Measurements from ENCODE around the gene HNRNPA3. TPM values are rescaled to one million over a fixed set of nuclear protein-coding genes. Genes with fewer than 3 reads are reported as not detected.

The HNRNPA3 gene
- total RNA-seq, 1 experiment from 2014 or later: 290 TPM

- Histone ChIP-seq H3K4me2 (no peak overlapping the region), H2AFZ (no peak overlapping the region), H3K36me3 (ENCODE audit: low read depth) (peaks cover 57% of the 10 kb centered on the region), H3K4me1 (replicated peaks; ENCODE audit: insufficient read depth) (peaks cover 51% of the 10 kb centered on the region), H3F3A (ENCODE audit: insufficient read depth, low read depth) (peaks cover 66% of the 10 kb centered on the region), H3K4me3 (no peak overlapping the region), H3K9me3 (ENCODE audit: insufficient read depth, low read depth) (0 out of 2 replicates have a peak, but pooled peaks cover 3% of the 10 kb centered on the region), H3K27ac (peak overlapping the region; percentile 64), H4K20me1 (ENCODE audit: insufficient read depth) (peaks cover 40% of the 10 kb centered on the region), H3K79me2 (ENCODE audit: low read depth) (peaks cover 100% of the 10 kb centered on the region), H3K27me3 (ENCODE audit: insufficient read depth, low read depth) (no peaks in the 10 kb centered on the region), H3K9me2 (ENCODE audit: insufficient read depth) (no peaks in the 10 kb centered on the region)
- intact Hi-C loops (cut with micrococcal nuclease; ENCODE audit: unreplicated experiment): no loop called here
- TF ChIP-seq EZH2 (IDR thresholded peaks at IDR 0.05; ENCODE audit: low read depth) (no peak), CTCF (conservative IDR thresholded peaks at IDR 0.05) (no peak)
- no peak for DNase-seq
- ChIA-PET POLR2A (ENCODE audit: unreplicated experiment) (no interaction called here), CTCF (interaction anchor here (0.5 kb wide), 1 partner anchor 104 kb away, joined by 5 read pairs; no protein-coding TSS in a partner anchor)
- BruUV-seq (replicated peaks): no TSS peak
Measured at GRCh38 chr2:177251165-177251542, 38.6 kb downstream of the HNRNPA3 start.

GRCh38 chr2:177252808-177253531, 40.4 kb downstream of the HNRNPA3 start:
- H4K20me1 ChIP-seq (ENCODE audit: insufficient read depth): peaks cover 58% of the 10 kb centered on the region
- ChIA-PET POLR2A (ENCODE audit: unreplicated experiment) (no interaction called here), CTCF (no interaction called here)
- peak overlapping the region; percentile 23 for H3K4me2 ChIP-seq
- 0 out of 2 replicates have a peak overlapping the region, but pooled peaks have one; percentile 3 for H3K4me3 ChIP-seq
- intact Hi-C loops (cut with micrococcal nuclease; ENCODE audit: unreplicated experiment): no loop called here
- H3K4me1 ChIP-seq (replicated peaks; ENCODE audit: insufficient read depth): peaks cover 53% of the 10 kb centered on the region
- peak overlapping the region; percentile 64 for H3K27ac ChIP-seq
- peaks cover 100% of the 10 kb centered on the region for H3K79me2 ChIP-seq (ENCODE audit: low read depth)
- peaks cover 74% of the 10 kb centered on the region for H3K36me3 ChIP-seq (ENCODE audit: low read depth)
- BruUV-seq (replicated peaks): no TSS peak
- no peaks in the 10 kb centered on the region for H3K27me3 ChIP-seq (ENCODE audit: insufficient read depth, low read depth)
- peaks cover 54% of the 10 kb centered on the region for H3F3A ChIP-seq (ENCODE audit: insufficient read depth, low read depth)
- H3K9me3 ChIP-seq (ENCODE audit: insufficient read depth, low read depth): peaks cover 3% of the 10 kb centered on the region; the same call in 1 of the 2 replicates
- TF ChIP-seq EZH2 (IDR thresholded peaks at IDR 0.05; ENCODE audit: low read depth) (no peak), CTCF (conservative IDR thresholded peaks at IDR 0.05) (no peak)
- no peak for DNase-seq
- no peaks in the 10 kb centered on the region for H3K9me2 ChIP-seq (ENCODE audit: insufficient read depth)
- H2AFZ ChIP-seq: no peak overlapping the region

- CTCF ChIA-PET: no interaction called here
- DNase-seq: no peak
- intact Hi-C loops (cut with micrococcal nuclease; ENCODE audit: unreplicated experiment): loop anchor here (1.0 kb wide), 1 partner anchor 9 kb away; no protein-coding TSS in a partner anchor
Measured at GRCh38 chr2:177253704-177254103, 41.1 kb downstream of the HNRNPA3 start.

More at GRCh38 chr2:177253704-177254103, 41.1 kb downstream of the HNRNPA3 start:
- TF ChIP-seq EZH2 (IDR thresholded peaks at IDR 0.05; ENCODE audit: low read depth): no peak
- no peak for TF ChIP-seq CTCF (conservative IDR thresholded peaks at IDR 0.05)
- Histone ChIP-seq H4K20me1 (ENCODE audit: insufficient read depth) (peaks cover 66% of the 10 kb centered on the region), H3K27ac (peak overlapping the region; percentile 64; the same call in 1 of the 2 replicates), H3K9me2 (ENCODE audit: insufficient read depth) (no peaks in the 10 kb centered on the region), H3K4me1 (replicated peaks; ENCODE audit: insufficient read depth) (peaks cover 53% of the 10 kb centered on the region), H3K79me2 (ENCODE audit: low read depth) (peaks cover 100% of the 10 kb centered on the region), H3K27me3 (ENCODE audit: insufficient read depth, low read depth) (no peaks in the 10 kb centered on the region), H3K9me3 (ENCODE audit: insufficient read depth, low read depth) (peaks cover 3% of the 10 kb centered on the region; the same call in 1 of the 2 replicates), H3K4me2 (no peak overlapping the region), H3K4me3 (no peak overlapping the region), H3K36me3 (ENCODE audit: low read depth) (peaks cover 80% of the 10 kb centered on the region), H3F3A (ENCODE audit: insufficient read depth, low read depth) (peaks cover 47% of the 10 kb centered on the region), H2AFZ (no peak overlapping the region)
- POLR2A ChIA-PET (ENCODE audit: unreplicated experiment): no interaction called here
- BruUV-seq (replicated peaks): no TSS peak

Data from PC-9 (cell line).